H1 (cell line): ENCODE results near the gene SRSF1. TPM values are rescaled to one million over a fixed set of nuclear protein-coding genes. Genes with fewer than 3 reads are reported as not detected.

ENCODE experiments used
- ASH2L ChIP-seq: fragments of 200-600, 300-600 bp; sonication (generic); IDR thresholded peaks from one replicate; pipeline ENCODE4 v1.7.1; 2017; ENCODE audit warnings: low read length
- BRCA1 ChIP-seq: IDR thresholded peaks from 2 replicates; pipeline ENCODE4 v1.6.1; 2012; ENCODE audit warnings: low read depth, low read length, improper control_type of control experiment
- CBX8 ChIP-seq: fragments of 300-800, 300-1000 bp; sonication (generic); IDR thresholded peaks from 2 replicates; pipeline ENCODE4 v1.7.1; 2016; ENCODE audit warnings: low read depth, low read length, borderline replicate concordance
- EP300 ChIP-seq, 2 experiments: IDR thresholded peaks; 1 replicate in 1 of 2; 2 replicates in 1 of 2; pipeline ENCODE4 v1.6.1; 2011 to 2012; ENCODE audit warnings: low read depth in 2 of 2, low read length in 2 of 2, mild to moderate bottlenecking in 2 of 2, borderline replicate concordance in 1 of 2, inconsistent platforms in 1 of 2, moderate library complexity in 1 of 2
- EZH2 ChIP-seq: fragments of 200-600 bp; sonication (generic); IDR thresholded peaks from 2 replicates; pipeline ENCODE4 v1.7.1; 2012; ENCODE audit warnings: low read depth, mild to moderate bottlenecking, moderate library complexity, low read length, inconsistent platforms; ENCODE audit not compliant: severe bottlenecking
- GTF2F1 ChIP-seq: IDR thresholded peaks from 2 replicates; pipeline ENCODE4 v1.6.1; 2012; ENCODE audit warnings: low read depth, low read length, improper control_type of control experiment, borderline replicate concordance
- MAFK ChIP-seq: IDR thresholded peaks from 2 replicates; pipeline ENCODE4 v1.6.1; 2012; ENCODE audit warnings: low read depth, mild to moderate bottlenecking, improper control_type of control experiment, low read length
- POLR2AphosphoS5 ChIP-seq: IDR thresholded peaks from 2 replicates; pipeline ENCODE4 v1.6.1; 2011; ENCODE audit warnings: low read depth, low read length
- RAD21 ChIP-seq, 2 experiments: IDR thresholded peaks in 1 of 2; conservative IDR thresholded peaks in 1 of 2; 2 replicates each; pipeline ENCODE4 v1.6.1; 2011; ENCODE audit warnings: low read depth in 2 of 2, low read length in 2 of 2, improper control_type of control experiment in 1 of 2, inconsistent platforms in 1 of 2, mild to moderate bottlenecking in 1 of 2, moderate library complexity in 1 of 2
- RFX5 ChIP-seq: IDR thresholded peaks from 2 replicates; pipeline ENCODE4 v1.6.1; 2011; ENCODE audit warnings: low read depth, low read length, improper control_type of control experiment, borderline replicate concordance
- RNF2 ChIP-seq: fragments of 200-900, 300-1000 bp; sonication (generic); IDR thresholded peaks from 2 replicates; pipeline ENCODE4 v1.7.1; 2016; ENCODE audit warnings: borderline replicate concordance, low read depth, mild to moderate bottlenecking, antibody characterized with exemption, low read length; ENCODE audit not compliant: poor library complexity, severe bottlenecking; ENCODE audit errors: missing control alignments
- SP2 ChIP-seq: IDR thresholded peaks from 2 replicates; pipeline ENCODE4 v1.6.1; 2012; ENCODE audit warnings: mild to moderate bottlenecking, low read length, inconsistent platforms
- TBP ChIP-seq: IDR thresholded peaks from 2 replicates; pipeline ENCODE4 v1.6.1; 2011; ENCODE audit warnings: low read depth, low read length, improper control_type of control experiment
- YY1 ChIP-seq: IDR thresholded peaks from 2 replicates; pipeline ENCODE4 v1.6.1; 2011; ENCODE audit warnings: low read depth, mild to moderate bottlenecking, low read length
- polyA plus RNA-seq, 7 experiments: library from polyadenylated mRNA; depleted of rRNA in 3 of 7; stranded (reverse) in 5 of 7; unstranded in 2 of 7; fragments of >200 nt in 5 of 7; fragments of 200-250 nt in 2 of 7; gene quantifications; 1 replicate in 5 of 7; 2 replicates in 1 of 7; 4 replicates in 1 of 7; pipeline versions ENCODE4 v1.2.1 to v1.2.3, GENCODE V29; 2011 to 2013; ENCODE audit warnings: missing spikeins in 2 of 7, mixed read lengths in 2 of 7
- total RNA-seq: library from RNA; stranded (reverse); fragmentation: NEBNext Ultra II Directional; extraction: Animal tissue kit (Norgen Biotek cat#: 25700); gene quantifications from 2 replicates; pipeline ENCODE4 v1.2.1, GENCODE V29; 2021

The SRSF1 gene
- total and polyA plus RNA-seq, 2 of the 8 experiments (the other 6 are each of a cell fraction or from before 2014, with no cell fraction given), result 149 to 429 TPM

- no peak for TF ChIP-seq BRCA1
- no peak for TF ChIP-seq TBP
- no peak for TF ChIP-seq MAFK
- TF ChIP-seq SP2, result no peak
- no peak for TF ChIP-seq EP300 (IDR thresholded peaks at IDR 0.05; ENCODE audit: borderline replicate concordance in 1 of 2, low read depth in 2 of 2, low read length in 2 of 2)
- TF ChIP-seq YY1, result no peak
- TF ChIP-seq RNF2, result no peak
- no peak for TF ChIP-seq CBX8
- peak; percentile 79 to 84 for TF ChIP-seq RAD21 (IDR thresholded peaks at IDR 0.05 in 1 of 2, conservative IDR thresholded peaks at IDR 0.05 in 1 of 2; ENCODE audit: low read depth in 2 of 2, low read length in 2 of 2)
- no peak for TF ChIP-seq GTF2F1
- peak; percentile 82 for TF ChIP-seq POLR2AphosphoS5
- no peak for TF ChIP-seq RFX5
- no peak for TF ChIP-seq EZH2
- TF ChIP-seq ASH2L, result no peak
- TF ChIP-seq, all 59 proteins: peak for 4
Observed at GRCh38 chr17:57995076-57995956, 11.7 kb downstream of the SRSF1 start (continued).
